WTC11 (cell line): ENCODE data around the gene DPYSL5. TPM values are rescaled to one million over a fixed set of nuclear protein-coding genes. Genes with fewer than 3 reads are reported as not detected.

Source experiments
- ATAC-seq: fragments of 200-7000 bp; cut with Tn5 transposase; 2 replicates; pipeline ENCODE4 v1.10.0; 2021; ENCODE audit warnings: mild to moderate bottlenecking, moderate library complexity
- CTCF ChIA-PET: fragments of 300-600 bp; sonication (Branson Sonifier 250); formaldehyde crosslinking; loops from one replicate; lab custom pipeline; 2021; ENCODE audit warnings: antibody characterized with exemption; lab: Charles Lee
- POLR2A ChIA-PET: fragments of 350-600 bp; sonication (Branson Sonifier 250); formaldehyde crosslinking; loops from one replicate; lab custom pipeline; 2021; ENCODE audit warnings: antibody characterized with exemption; lab: Charles Lee
- DNase-seq: peaks from one replicate; pipeline ENCODE4 v3.0.0; 2021; ENCODE audit warnings: low spot score
- H3K27ac Mint-ChIP-seq: 2 replicates; pipeline ENCODE4 v1.8.0; 2021; ENCODE audit warnings: mixed read lengths
- H3K27me3 Mint-ChIP-seq: 2 replicates; pipeline ENCODE4 v1.8.0; 2021; ENCODE audit warnings: low read depth, mild to moderate bottlenecking, moderate library complexity, mixed read lengths
- H3K36me3 Mint-ChIP-seq: 2 replicates; pipeline ENCODE4 v1.8.0; 2021; ENCODE audit warnings: mixed read lengths
- H3K4me1 Mint-ChIP-seq: 2 replicates; pipeline ENCODE4 v1.8.0; 2022; ENCODE audit warnings: mixed read lengths
- H3K4me3 Mint-ChIP-seq: 2 replicates; pipeline ENCODE4 v1.8.0; 2021; ENCODE audit warnings: mild to moderate bottlenecking, moderate library complexity, mixed read lengths
- H3K9me3 Mint-ChIP-seq: 2 replicates; pipeline ENCODE4 v1.8.0; 2021; ENCODE audit warnings: mixed read lengths
- JAZF1 ChIP-seq: fragments of 250-450 bp; sonication (Bioruptor Pico); IDR thresholded peaks from 2 replicates; pipeline ENCODE4 v1.9.0; 2021; ENCODE audit warnings: moderate library complexity, mild to moderate bottlenecking, inconsistent platforms
- MAX ChIP-seq: sonication (generic); formaldehyde crosslinking; IDR thresholded peaks from 2 replicates; pipeline ENCODE4 v1.8.0; 2022; ENCODE audit warnings: mild to moderate bottlenecking, missing genetic modification reagents
- NR2C2 ChIP-seq: sonication (generic); formaldehyde crosslinking; IDR thresholded peaks from 2 replicates; pipeline ENCODE4 v1.8.0; 2022; ENCODE audit warnings: mild to moderate bottlenecking, missing genetic modification reagents
- OVOL2 ChIP-seq: fragments of 250-450 bp; sonication (Bioruptor Pico); IDR thresholded peaks from 2 replicates; pipeline ENCODE4 v1.9.0; 2021; ENCODE audit warnings: mild to moderate bottlenecking, borderline replicate concordance
- PRDM15 ChIP-seq: sonication (generic); formaldehyde crosslinking; IDR thresholded peaks from 2 replicates; pipeline ENCODE4 v1.8.0; 2022; ENCODE audit warnings: missing genetic modification reagents
- ZSCAN18 ChIP-seq: fragments of 250-450 bp; sonication (Bioruptor Pico); IDR thresholded peaks from 2 replicates; pipeline ENCODE4 v2.1.2; 2022; ENCODE audit warnings: mild to moderate bottlenecking, moderate library complexity
- total RNA-seq: library from RNA; stranded (reverse); gene quantifications from 3 replicates; pipeline ENCODE4 v1.2.3, GENCODE V29; 2021
- TF ChIP-seq, protein P1 (sequence below): sonication (generic); formaldehyde crosslinking; IDR thresholded peaks from 2 replicates; pipeline ENCODE4 v1.8.1; 2023; ENCODE audit warnings: mild to moderate bottlenecking, moderate library complexity, missing genetic modification reagents
- TF ChIP-seq, protein P2 (sequence below): fragments of 200-600 bp; IDR thresholded peaks from 2 replicates; pipeline ENCODE4 v1.8.0; 2022; ENCODE audit warnings: antibody characterized with exemption
- TF ChIP-seq, protein P3 (sequence below): fragments of 250-450 bp; sonication (Bioruptor Pico); IDR thresholded peaks from 2 replicates; pipeline ENCODE4 v1.9.0; 2021; ENCODE audit warnings: mild to moderate bottlenecking, borderline replicate concordance
- TF ChIP-seq, protein P4 (sequence below): fragments of 250-450 bp; sonication (Bioruptor Pico); IDR thresholded peaks from 2 replicates; pipeline ENCODE4 v1.9.0; 2021; ENCODE audit warnings: moderate library complexity, mild to moderate bottlenecking, inconsistent platforms, borderline replicate concordance

The DPYSL5 gene
- total RNA-seq, 1 experiment from 2014 or later, result 12.1 TPM

- DNase-seq (peak; percentile 87), ATAC-seq (peak; percentile 78)
- Mint-ChIP-seq H3K27ac (no peak overlapping the region), H3K36me3 (no peaks in the 10 kb centered on the region), H3K27me3 (peaks cover 29% of the 10 kb centered on the region), H3K4me1 (peaks cover 16% of the 10 kb centered on the region), H3K9me3 (no peaks in the 10 kb centered on the region), H3K4me3 (peak overlapping the region; percentile 86)
- POLR2A ChIA-PET, result interaction anchor here (1.3 to 1.4 kb wide), 2 partner anchors 93 to 96 kb away, joined by 5 to 7 read pairs; no protein-coding TSS in a partner anchor
- TF ChIP-seq PRDM15 (CRISPR knock-in tag) (0 out of 2 replicates have a peak, but pooled peaks have one; percentile 16), MAX (CRISPR knock-in tag) (peak; percentile 45; the same call in 1 of the 2 replicates), OVOL2 (no peak)
- TF ChIP-seq, protein P1, sequence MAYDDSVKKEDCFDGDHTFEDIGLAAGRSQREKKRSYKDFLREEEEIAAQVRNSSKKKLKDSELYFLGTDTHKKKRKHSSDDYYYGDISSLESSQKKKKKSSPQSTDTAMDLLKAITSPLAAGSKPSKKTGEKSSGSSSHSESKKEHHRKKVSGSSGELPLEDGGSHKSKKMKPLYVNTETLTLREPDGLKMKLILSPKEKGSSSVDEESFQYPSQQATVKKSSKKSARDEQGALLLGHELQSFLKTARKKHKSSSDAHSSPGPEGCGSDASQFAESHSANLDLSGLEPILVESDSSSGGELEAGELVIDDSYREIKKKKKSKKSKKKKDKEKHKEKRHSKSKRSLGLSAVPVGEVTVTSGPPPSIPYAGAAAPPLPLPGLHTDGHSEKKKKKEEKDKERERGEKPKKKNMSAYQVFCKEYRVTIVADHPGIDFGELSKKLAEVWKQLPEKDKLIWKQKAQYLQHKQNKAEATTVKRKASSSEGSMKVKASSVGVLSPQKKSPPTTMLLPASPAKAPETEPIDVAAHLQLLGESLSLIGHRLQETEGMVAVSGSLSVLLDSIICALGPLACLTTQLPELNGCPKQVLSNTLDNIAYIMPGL (CRISPR knock-in tag), result peak; percentile 56; the same call in 1 of the 2 replicates
- TF ChIP-seq, protein P2, sequence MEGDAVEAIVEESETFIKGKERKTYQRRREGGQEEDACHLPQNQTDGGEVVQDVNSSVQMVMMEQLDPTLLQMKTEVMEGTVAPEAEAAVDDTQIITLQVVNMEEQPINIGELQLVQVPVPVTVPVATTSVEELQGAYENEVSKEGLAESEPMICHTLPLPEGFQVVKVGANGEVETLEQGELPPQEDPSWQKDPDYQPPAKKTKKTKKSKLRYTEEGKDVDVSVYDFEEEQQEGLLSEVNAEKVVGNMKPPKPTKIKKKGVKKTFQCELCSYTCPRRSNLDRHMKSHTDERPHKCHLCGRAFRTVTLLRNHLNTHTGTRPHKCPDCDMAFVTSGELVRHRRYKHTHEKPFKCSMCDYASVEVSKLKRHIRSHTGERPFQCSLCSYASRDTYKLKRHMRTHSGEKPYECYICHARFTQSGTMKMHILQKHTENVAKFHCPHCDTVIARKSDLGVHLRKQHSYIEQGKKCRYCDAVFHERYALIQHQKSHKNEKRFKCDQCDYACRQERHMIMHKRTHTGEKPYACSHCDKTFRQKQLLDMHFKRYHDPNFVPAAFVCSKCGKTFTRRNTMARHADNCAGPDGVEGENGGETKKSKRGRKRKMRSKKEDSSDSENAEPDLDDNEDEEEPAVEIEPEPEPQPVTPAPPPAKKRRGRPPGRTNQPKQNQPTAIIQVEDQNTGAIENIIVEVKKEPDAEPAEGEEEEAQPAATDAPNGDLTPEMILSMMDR, result peak; percentile 96
- TF ChIP-seq, protein P3, sequence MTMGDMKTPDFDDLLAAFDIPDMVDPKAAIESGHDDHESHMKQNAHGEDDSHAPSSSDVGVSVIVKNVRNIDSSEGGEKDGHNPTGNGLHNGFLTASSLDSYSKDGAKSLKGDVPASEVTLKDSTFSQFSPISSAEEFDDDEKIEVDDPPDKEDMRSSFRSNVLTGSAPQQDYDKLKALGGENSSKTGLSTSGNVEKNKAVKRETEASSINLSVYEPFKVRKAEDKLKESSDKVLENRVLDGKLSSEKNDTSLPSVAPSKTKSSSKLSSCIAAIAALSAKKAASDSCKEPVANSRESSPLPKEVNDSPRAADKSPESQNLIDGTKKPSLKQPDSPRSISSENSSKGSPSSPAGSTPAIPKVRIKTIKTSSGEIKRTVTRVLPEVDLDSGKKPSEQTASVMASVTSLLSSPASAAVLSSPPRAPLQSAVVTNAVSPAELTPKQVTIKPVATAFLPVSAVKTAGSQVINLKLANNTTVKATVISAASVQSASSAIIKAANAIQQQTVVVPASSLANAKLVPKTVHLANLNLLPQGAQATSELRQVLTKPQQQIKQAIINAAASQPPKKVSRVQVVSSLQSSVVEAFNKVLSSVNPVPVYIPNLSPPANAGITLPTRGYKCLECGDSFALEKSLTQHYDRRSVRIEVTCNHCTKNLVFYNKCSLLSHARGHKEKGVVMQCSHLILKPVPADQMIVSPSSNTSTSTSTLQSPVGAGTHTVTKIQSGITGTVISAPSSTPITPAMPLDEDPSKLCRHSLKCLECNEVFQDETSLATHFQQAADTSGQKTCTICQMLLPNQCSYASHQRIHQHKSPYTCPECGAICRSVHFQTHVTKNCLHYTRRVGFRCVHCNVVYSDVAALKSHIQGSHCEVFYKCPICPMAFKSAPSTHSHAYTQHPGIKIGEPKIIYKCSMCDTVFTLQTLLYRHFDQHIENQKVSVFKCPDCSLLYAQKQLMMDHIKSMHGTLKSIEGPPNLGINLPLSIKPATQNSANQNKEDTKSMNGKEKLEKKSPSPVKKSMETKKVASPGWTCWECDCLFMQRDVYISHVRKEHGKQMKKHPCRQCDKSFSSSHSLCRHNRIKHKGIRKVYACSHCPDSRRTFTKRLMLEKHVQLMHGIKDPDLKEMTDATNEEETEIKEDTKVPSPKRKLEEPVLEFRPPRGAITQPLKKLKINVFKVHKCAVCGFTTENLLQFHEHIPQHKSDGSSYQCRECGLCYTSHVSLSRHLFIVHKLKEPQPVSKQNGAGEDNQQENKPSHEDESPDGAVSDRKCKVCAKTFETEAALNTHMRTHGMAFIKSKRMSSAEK (CRISPR knock-in tag), result no peak
- CTCF ChIA-PET, result interaction anchor here (0.6 to 11.9 kb wide), 53 partner anchors 9 to 402 kb away, joined by 3 to 315 read pairs (median 5); partner anchors contain the start of genes DPYSL5, KCNK3, KHK and MAPRE3
Observed at GRCh38 chr2:26942543-26943295, 94.8 kb downstream of the DPYSL5 start.

DNA sequence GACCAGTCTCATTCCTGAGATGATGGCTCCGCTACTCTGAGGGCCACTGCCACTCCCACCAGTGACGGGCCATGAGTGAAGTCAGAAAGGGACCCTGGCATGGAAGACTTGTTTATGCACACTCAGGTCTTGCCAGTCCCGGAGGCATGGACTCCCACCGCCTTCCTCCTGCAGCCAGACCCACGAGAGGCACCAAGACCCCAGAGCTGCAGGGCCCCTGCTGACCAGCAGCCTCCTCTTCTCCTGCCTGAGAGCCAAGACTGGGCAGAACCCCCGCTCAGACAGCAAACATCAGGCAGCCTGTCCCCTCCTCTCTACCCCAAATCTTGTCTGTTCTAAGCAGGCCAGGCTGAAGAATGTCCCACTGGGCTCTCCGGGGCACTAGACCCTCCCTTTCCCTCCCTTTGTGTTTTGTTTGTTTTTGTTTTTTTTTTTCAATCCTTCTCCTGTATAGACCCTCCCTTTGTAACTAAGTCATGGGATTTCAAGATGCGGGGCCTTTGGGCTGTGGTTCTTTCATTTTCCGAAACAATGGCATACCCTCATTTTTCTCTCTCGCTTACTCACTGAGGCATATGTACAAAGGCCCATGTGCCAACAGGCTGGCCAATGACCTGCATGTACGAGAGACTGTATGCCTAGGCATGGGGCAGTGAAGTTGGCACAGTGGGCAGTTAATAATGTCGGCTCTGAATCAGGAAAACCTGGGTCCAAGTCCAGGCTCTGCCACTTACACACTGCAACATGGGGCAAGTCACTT, 98.2 kb downstream of the DPYSL5 start:
- Mint-ChIP-seq H3K9me3 (no peaks in the 10 kb centered on the region), H3K4me1 (peaks cover 15% of the 10 kb centered on the region), H3K27me3 (peaks cover 29% of the 10 kb centered on the region), H3K36me3 (no peaks in the 10 kb centered on the region), H3K27ac (no peak overlapping the region), H3K4me3 (no peak overlapping the region)
- ChIA-PET POLR2A (no interaction called here), CTCF (interaction anchor here (1.5 to 11.9 kb wide), 6 partner anchors 12 to 104 kb away, joined by 4 to 315 read pairs (median 35); partner anchors contain the start of gene DPYSL5)
- ATAC-seq, result no peak
- DNase-seq, result no peak
- no peak for TF ChIP-seq NR2C2 (CRISPR knock-in tag)
- TF ChIP-seq, protein P4, sequence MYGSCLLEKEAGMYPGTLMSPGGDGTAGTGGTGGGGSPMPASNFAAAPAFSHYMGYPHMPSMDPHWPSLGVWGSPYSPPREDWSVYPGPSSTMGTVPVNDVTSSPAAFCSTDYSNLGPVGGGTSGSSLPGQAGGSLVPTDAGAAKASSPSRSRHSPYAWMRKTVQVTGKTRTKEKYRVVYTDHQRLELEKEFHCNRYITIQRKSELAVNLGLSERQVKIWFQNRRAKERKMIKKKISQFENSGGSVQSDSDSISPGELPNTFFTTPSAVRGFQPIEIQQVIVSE, result no peak
- TF ChIP-seq JAZF1, result no peak
- no peak for TF ChIP-seq ZSCAN18 (CRISPR knock-in tag)
- TF ChIP-seq, protein P3 (CRISPR knock-in tag), result no peak
